CD4-positive, alpha-beta T cell treated with Interleukin-17A for 4 hours (primary cell): ENCODE results near the gene OPALIN.
A peak's percentile ranks its signal among the peaks of the same experiment; 100 is the strongest.
"Not testable (repeated sequence)": the region's sequence is repeated elsewhere in the genome, so short reads cannot be mapped to it uniquely, and the experiment has no call there.

Experiments used
- DNase-seq: peaks from one replicate; pipeline ENCODE4 v3.0.0-alpha.2; 2020; ENCODE audit warnings: mixed read lengths

The OPALIN gene

GRCh38 chr10:96337106-96337505, 21.7 kb downstream of the OPALIN start:
- no peak for DNase-seq

- peak; percentile 13 for DNase-seq
Observed at GRCh38 chr10:96334616-96335526, 23.9 kb downstream of the OPALIN start.

GRCh38 chr10:96333101-96333500, 25.7 kb downstream of the OPALIN start:
- no peak for DNase-seq

- no peak for DNase-seq
Observed at GRCh38 chr10:96327462-96327861, 31.3 kb downstream of the OPALIN start.

- no peak for DNase-seq
Observed at GRCh38 chr10:96325719-96326373, 33.0 kb downstream of the OPALIN start.

- no peak for DNase-seq
Observed at GRCh38 chr10:96324447-96324846, 34.4 kb downstream of the OPALIN start.

GRCh38 chr10:96322275-96322674, 36.5 kb downstream of the OPALIN start:
- no peak for DNase-seq

- DNase-seq = no peak
Observed at GRCh38 chr10:96321822-96322221, 37.0 kb downstream of the OPALIN start.

GRCh38 chr10:96319754-96320474, 38.9 kb downstream of the OPALIN start:
- no peak for DNase-seq

GRCh38 chr10:96317067-96317833, 41.6 kb downstream of the OPALIN start:
- DNase-seq = no peak

GRCh38 chr10:96313344-96313743, 45.5 kb downstream of the OPALIN start:
- no peak for DNase-seq

- DNase-seq = no peak
Observed at GRCh38 chr10:96311180-96311715, 47.6 kb downstream of the OPALIN start.

- no peak for DNase-seq
Observed at GRCh38 chr10:96310321-96310669, 48.5 kb downstream of the OPALIN start.

GRCh38 chr10:96309628-96310320, 49.0 kb downstream of the OPALIN start:
- no peak for DNase-seq

GRCh38 chr10:96308854-96309253, 49.9 kb downstream of the OPALIN start:
- DNase-seq = not testable (repeated sequence)

GRCh38 chr10:96306516-96306915, 52.3 kb downstream of the OPALIN start:
- peak; percentile 51 for DNase-seq

GRCh38 chr10:96305019-96305418, 53.8 kb downstream of the OPALIN start:
- DNase-seq = no peak

GRCh38 chr10:96304230-96304629, 54.6 kb downstream of the OPALIN start, which contains the start of gene DNTT:
Gene DNTT, plus strand, starts transcription at chr10:96304434. Its CDS starts 64 bp downstream, at chr10:96304498.
- DNase-seq = no peak

GRCh38 chr10:96301616-96302015, 57.2 kb downstream of the OPALIN start:
- no peak for DNase-seq

GRCh38 chr10:96299383-96299782, 59.4 kb downstream of the OPALIN start:
- peak; percentile 54 for DNase-seq

GRCh38 chr10:96298362-96298761, 60.4 kb downstream of the OPALIN start:
- DNase-seq = no peak

- no peak for DNase-seq
Observed at GRCh38 chr10:96297486-96297885, 61.3 kb downstream of the OPALIN start.
